ENCODE measurements around the gene ATP11A. TPM values are rescaled to one million over a fixed set of nuclear protein-coding genes. Genes with fewer than 3 reads are reported as not detected.

ATP11A gene
- total and polyA plus RNA-seq, 9 donors: 11.9 to 26.7 (median 21.3) TPM

DNA sequence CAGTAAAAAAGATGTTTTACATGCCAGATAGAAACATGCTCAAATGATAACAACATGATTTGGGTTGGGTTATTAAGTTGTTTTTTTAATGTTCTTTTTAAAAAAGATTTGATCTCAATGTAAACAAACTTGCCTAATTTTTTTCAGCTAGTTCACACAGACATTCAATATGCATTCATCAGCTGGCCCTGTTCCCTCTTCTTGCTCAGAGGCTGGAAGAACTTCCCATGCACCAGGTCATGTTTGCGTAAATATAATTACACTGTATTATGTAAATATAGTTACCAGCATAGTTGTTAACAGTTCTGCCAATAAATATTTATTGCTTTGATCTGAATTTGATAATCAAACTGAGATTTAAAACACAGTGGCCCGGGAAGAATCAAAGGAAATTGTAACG is 70.6 kb downstream of the ATP11A start:
- peaks cover 22% of the 10 kb centered on the region for H3K4me1 ChIP-seq (ENCODE audit: control insufficient read depth, insufficient read depth, low read length)
- DNase-seq: peak; percentile 64
- H3K27me3 ChIP-seq (ENCODE audit: control insufficient read depth, insufficient read depth, low read length): no peaks in the 10 kb centered on the region
- no peaks in the 10 kb centered on the region for H3K9me3 ChIP-seq (replicated peaks; ENCODE audit: control insufficient read depth, low read depth, low read length)
- no CpG with 5 or more reads among the region's 3 CpGs for WGBS (ENCODE audit: insufficient coverage)
- no peaks in the 10 kb centered on the region for H3K36me3 ChIP-seq (ENCODE audit: control insufficient read depth, insufficient read depth, low read length)
- H3K27ac ChIP-seq (ENCODE audit: low read length): no peak overlapping the region
- H3K4me3 ChIP-seq (ENCODE audit: low read length): no peak overlapping the region

DNA sequence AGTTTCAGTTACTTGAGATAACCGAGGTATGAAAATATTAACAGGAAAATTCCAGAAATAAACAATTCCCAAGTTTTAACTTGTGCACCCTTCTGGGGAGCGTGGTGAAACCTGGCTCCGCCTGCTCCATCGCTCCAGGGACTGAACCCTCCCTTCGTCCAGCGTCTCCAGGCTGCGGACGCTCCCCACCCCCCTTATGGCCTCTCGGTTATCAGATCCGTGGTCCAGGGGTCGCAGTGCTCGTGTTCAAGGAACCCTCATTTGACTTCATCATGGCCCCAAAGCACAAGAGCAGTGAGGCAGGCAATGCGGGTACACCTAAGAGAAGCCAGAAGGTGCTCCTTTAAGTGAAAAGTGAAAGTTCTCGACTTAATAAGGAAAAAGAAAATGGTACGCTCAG is 71.1 kb downstream of the ATP11A start:
- no peaks in the 10 kb centered on the region for H3K36me3 ChIP-seq (ENCODE audit: control insufficient read depth, insufficient read depth, low read length)
- H3K4me1 ChIP-seq (ENCODE audit: control insufficient read depth, insufficient read depth, low read length): peaks cover 22% of the 10 kb centered on the region
- DNase-seq: no peak
- no peaks in the 10 kb centered on the region for H3K27me3 ChIP-seq (ENCODE audit: control insufficient read depth, insufficient read depth, low read length)
- H3K27ac ChIP-seq (ENCODE audit: low read length): no peak overlapping the region
- H3K9me3 ChIP-seq (replicated peaks; ENCODE audit: control insufficient read depth, low read depth, low read length): no peaks in the 10 kb centered on the region
- no peak overlapping the region for H3K4me3 ChIP-seq (ENCODE audit: low read length)
- 71% methylated on average over 11 of the region's 15 CpGs for WGBS (ENCODE audit: insufficient coverage)

DNA sequence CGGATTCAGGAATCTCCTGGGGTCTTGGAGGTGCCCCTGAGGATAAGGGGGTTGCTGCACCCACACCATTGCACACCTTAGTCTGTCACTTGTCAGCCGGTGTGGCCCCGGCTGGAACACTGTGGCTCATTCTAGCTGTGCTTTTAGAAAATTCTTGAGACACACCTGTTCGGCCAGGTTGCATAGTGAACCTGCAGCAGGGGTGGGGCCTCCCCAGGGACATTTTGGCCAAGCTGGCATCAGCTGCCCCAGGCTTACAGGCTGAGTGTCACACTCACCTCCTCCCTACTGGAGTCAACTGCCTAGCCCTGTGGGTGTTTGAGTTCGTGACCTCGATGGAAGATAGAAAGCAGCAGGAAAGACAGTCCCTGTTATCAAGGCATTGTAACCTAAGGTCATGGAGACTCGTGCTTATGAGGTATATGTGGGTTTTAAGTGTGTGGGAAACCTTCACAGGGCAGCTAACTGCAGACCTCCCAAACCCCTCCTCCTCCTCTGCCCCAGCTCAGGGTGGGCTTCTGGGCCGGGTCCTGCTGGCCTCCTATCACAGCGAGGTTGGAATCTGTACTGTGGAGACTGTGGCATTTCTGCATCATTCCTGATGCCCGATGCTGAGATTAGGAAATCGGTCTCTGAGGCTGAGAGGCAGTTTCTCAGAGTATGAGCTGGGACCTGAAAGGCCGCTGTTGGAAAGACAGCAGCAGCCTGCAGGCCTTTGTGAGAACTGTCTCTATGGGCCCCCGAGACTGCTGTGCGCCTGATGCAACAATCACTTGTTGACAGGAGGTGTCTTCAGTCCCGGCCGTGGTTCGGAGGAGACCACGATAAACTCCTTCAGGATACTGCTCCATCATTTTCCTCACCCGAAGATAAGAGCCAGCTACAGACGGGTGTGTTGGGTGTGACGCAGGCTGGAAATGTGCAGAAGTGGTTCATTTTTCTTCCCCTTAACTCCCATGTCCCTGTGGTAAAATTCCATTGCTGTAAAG is 72.2 kb downstream of the ATP11A start:
- no peaks in the 10 kb centered on the region for H3K9me3 ChIP-seq (replicated peaks; ENCODE audit: control insufficient read depth, low read depth, low read length)
- H3K27ac ChIP-seq (ENCODE audit: low read length): no peak overlapping the region
- no peaks in the 10 kb centered on the region for H3K27me3 ChIP-seq (ENCODE audit: control insufficient read depth, insufficient read depth, low read length)
- H3K4me3 ChIP-seq (ENCODE audit: low read length): no peak overlapping the region
- 62% methylated on average over 5 of the region's 21 CpGs for WGBS (ENCODE audit: insufficient coverage)
- peak; percentile 65 for DNase-seq
- peaks cover 18% of the 10 kb centered on the region for H3K4me1 ChIP-seq (ENCODE audit: control insufficient read depth, insufficient read depth, low read length)
- H3K36me3 ChIP-seq (ENCODE audit: control insufficient read depth, insufficient read depth, low read length): no peaks in the 10 kb centered on the region

DNA sequence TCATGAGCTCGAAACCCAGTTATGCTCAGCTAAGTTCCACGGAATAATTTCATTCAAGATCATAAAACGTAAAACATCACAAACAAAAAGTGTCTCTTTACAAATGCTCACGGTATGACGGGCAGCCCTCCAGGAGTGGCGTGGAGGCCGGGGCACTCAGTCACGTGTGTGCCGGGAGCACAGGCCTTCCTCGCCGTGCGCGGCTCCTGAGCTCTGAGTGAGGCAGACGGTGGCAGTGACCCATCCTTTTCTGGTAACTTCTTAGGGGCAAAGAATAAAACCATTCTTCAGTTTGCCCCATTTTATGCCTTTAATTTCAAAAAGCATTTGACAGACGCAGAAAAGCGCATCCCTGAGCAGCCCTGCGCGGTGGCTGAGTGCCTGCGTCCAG is 72.8 kb downstream of the ATP11A start:
- Histone ChIP-seq H3K4me1 (ENCODE audit: control insufficient read depth, insufficient read depth, low read length) (peaks cover 14% of the 10 kb centered on the region), H3K27me3 (ENCODE audit: control insufficient read depth, insufficient read depth, low read length) (no peaks in the 10 kb centered on the region), H3K4me3 (ENCODE audit: low read length) (no peak overlapping the region), H3K9me3 (replicated peaks; ENCODE audit: control insufficient read depth, low read depth, low read length) (no peaks in the 10 kb centered on the region), H3K27ac (ENCODE audit: low read length) (no peak overlapping the region), H3K36me3 (ENCODE audit: control insufficient read depth, insufficient read depth, low read length) (no peaks in the 10 kb centered on the region)
- WGBS (ENCODE audit: insufficient coverage): 86% methylated on average over 18 of the region's 19 CpGs
- DNase-seq: no peak

DNA sequence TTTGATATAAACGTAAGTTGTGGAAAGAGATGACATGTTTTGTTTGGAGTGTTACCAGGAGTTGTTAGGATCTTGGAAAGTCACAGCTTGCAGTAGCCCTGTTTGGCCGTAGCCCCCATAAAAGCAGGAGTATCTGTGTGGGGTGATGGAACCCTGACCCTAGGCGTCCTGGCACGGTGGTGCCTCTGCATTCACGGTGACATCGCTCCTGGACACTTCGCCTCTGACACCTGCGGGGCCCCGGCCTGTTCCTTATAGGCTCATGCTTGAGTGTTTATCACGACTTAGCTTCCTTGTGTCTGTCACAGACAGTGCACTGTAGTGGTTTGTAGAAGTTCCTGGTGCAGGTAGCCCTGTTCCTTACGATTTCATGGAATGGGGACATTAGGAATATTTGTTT is 74.2 kb downstream of the ATP11A start:
- H3K4me1 ChIP-seq (ENCODE audit: control insufficient read depth, insufficient read depth, low read length): peaks cover 21% of the 10 kb centered on the region
- no peak overlapping the region for H3K4me3 ChIP-seq (ENCODE audit: low read length)
- H3K27me3 ChIP-seq (ENCODE audit: control insufficient read depth, insufficient read depth, low read length): no peaks in the 10 kb centered on the region
- no peaks in the 10 kb centered on the region for H3K9me3 ChIP-seq (replicated peaks; ENCODE audit: control insufficient read depth, low read depth, low read length)
- no peaks in the 10 kb centered on the region for H3K36me3 ChIP-seq (ENCODE audit: control insufficient read depth, insufficient read depth, low read length)
- no peak for DNase-seq
- WGBS (ENCODE audit: insufficient coverage): 76% methylated on average over 8 of the region's 11 CpGs
- no peak overlapping the region for H3K27ac ChIP-seq (ENCODE audit: low read length)

DNA sequence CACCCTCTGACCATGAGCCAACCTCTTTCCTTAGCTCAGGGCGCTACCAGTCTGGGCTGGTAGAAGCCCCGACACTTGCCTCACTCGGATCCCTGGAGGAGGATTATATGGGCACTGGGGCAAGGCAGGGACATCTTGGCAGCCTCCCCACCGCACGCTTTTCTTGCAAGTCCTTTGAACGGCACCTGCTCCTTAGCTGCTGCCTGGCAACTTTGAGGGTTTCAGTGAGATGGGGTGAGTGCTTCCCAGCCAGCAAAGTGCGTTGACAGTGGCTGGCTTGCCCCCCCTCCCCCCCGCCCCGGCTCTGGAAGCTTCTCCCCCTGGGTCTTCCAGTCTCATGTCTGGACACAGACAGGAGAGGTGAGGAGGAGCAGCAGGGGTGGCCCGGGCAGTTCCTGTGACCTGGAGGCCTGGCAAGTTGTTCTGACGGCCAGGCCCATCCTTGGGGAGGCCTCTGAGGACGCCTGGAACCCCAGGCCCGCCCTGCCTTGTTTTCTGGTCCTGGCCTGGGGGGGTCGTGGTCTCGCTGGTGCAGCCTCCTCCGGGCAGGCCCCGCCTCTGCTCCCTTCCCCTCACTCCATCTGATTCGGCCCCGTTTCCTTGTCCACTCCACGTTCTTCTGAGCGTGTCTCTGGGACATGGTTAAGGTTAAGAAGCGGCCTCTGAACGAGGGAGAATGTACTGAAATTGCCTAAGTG is 75.2 kb downstream of the ATP11A start:
- H3K36me3 ChIP-seq (ENCODE audit: control insufficient read depth, insufficient read depth, low read length): no peaks in the 10 kb centered on the region
- no peaks in the 10 kb centered on the region for H3K9me3 ChIP-seq (replicated peaks; ENCODE audit: control insufficient read depth, low read depth, low read length)
- H3K4me3 ChIP-seq (ENCODE audit: low read length): no peak overlapping the region
- peaks cover 31% of the 10 kb centered on the region for H3K4me1 ChIP-seq (ENCODE audit: control insufficient read depth, insufficient read depth, low read length)
- H3K27ac ChIP-seq (ENCODE audit: low read length): no peak overlapping the region
- no peaks in the 10 kb centered on the region for H3K27me3 ChIP-seq (ENCODE audit: control insufficient read depth, insufficient read depth, low read length)
- no peak for DNase-seq
- WGBS (ENCODE audit: insufficient coverage): 78% methylated on average over 15 of the region's 23 CpGs

DNA sequence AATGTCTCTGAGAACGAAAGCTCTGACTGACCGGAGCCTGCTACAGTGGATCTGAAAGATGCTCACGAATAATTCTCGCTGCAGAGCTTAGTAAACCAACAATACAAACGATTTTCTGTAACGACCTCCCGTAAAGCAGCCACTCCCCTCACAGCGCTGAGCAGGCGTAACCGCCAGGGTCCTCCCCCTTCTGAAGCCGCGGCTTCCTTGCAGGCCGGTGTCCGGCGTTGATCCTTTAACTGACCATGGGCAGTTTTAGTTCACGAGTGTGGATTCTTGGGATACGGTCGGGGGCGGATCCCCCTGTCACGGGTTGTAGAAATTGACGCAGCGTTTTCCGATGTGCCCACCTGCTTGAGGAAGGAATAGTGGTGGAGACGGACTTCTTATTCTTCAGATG is 75.9 kb downstream of the ATP11A start:
- H3K4me3 ChIP-seq (ENCODE audit: low read length): no peak overlapping the region
- no peaks in the 10 kb centered on the region for H3K9me3 ChIP-seq (replicated peaks; ENCODE audit: control insufficient read depth, low read depth, low read length)
- WGBS (ENCODE audit: insufficient coverage): 92% methylated on average over 23 of the region's 24 CpGs
- peaks cover 33% of the 10 kb centered on the region for H3K4me1 ChIP-seq (ENCODE audit: control insufficient read depth, insufficient read depth, low read length)
- H3K27me3 ChIP-seq (ENCODE audit: control insufficient read depth, insufficient read depth, low read length): no peaks in the 10 kb centered on the region
- no peaks in the 10 kb centered on the region for H3K36me3 ChIP-seq (ENCODE audit: control insufficient read depth, insufficient read depth, low read length)
- DNase-seq: no peak
- no peak overlapping the region for H3K27ac ChIP-seq (ENCODE audit: low read length)

DNA sequence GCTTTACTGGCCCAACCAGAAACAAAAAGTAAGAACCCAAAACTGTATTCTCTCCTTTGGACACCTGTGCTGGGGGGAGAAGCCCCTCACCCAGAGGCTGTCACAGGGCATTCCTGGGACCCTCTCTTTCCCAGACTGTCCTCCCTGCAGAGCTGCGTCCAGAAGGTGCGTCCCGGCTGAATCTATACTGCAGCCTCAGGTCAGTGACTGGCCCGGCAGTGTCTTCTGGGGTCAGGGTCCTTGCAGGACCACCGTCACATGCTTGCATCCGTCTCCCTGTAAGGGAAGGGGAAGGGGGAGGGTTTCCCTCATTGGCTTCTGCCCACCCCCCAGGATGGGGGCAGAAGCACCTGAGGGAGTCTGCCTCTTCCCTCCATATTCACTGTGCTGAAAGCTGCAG is 76.5 kb downstream of the ATP11A start:
- Histone ChIP-seq H3K36me3 (ENCODE audit: control insufficient read depth, insufficient read depth, low read length) (no peaks in the 10 kb centered on the region), H3K4me1 (ENCODE audit: control insufficient read depth, insufficient read depth, low read length) (peaks cover 31% of the 10 kb centered on the region), H3K4me3 (ENCODE audit: low read length) (no peak overlapping the region), H3K9me3 (replicated peaks; ENCODE audit: control insufficient read depth, low read depth, low read length) (no peaks in the 10 kb centered on the region), H3K27me3 (ENCODE audit: control insufficient read depth, insufficient read depth, low read length) (no peaks in the 10 kb centered on the region), H3K27ac (ENCODE audit: low read length) (no peak overlapping the region)
- no peak for DNase-seq
- WGBS (ENCODE audit: insufficient coverage): 93% methylated on average over 3 of the region's 6 CpGs

DNA sequence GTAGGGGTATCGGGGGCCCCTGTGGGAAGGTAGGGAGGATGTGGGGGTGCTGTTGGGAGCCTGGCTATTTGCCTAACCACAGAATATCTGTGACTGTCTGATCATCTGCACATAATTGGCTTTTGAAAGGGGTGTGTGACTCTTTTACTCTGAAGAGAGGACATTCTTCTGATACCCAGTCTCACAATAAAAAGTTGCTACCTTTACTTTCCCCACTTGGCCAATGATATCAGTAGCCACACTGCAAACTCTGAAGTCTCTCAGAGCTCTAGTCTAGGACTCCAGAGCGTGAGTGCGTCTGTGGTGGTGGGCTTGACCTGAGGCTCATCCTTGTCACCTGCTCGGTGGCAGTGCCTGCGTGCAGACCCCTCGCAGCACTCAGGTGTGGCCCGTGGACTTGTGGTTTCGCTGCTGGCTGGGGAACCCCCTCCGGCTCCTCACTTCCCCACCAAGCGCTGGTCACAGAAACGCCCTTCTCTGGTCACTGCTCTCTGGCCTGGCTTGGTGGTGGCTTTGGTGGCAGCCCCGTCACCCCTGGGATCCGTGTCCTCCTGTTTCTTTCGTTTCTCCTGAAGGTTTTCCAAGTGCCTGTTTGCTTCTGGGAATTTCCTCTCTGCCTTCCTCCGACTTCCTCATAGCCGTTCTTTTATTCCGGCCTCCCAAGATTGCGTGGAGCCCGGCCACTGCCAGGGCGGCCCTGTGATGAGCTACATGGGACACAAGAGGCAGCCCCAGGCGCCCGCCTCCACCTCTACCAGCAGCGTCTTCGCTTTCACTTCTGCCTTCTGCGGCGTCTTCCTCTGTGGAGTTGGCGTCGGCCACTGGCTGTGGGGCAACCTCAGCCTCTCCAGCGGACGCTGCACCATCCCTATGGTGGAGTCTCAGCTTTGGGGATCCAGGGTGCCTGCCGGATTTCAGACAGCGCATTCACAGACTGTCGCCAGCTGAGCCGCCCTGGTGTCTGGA is 78.0 kb downstream of the ATP11A start:
- Histone ChIP-seq H3K9me3 (replicated peaks; ENCODE audit: control insufficient read depth, low read depth, low read length) (no peaks in the 10 kb centered on the region), H3K4me3 (ENCODE audit: low read length) (no peak overlapping the region), H3K36me3 (ENCODE audit: control insufficient read depth, insufficient read depth, low read length) (no peaks in the 10 kb centered on the region), H3K27ac (ENCODE audit: low read length) (no peak overlapping the region), H3K4me1 (ENCODE audit: control insufficient read depth, insufficient read depth, low read length) (peaks cover 21% of the 10 kb centered on the region), H3K27me3 (ENCODE audit: control insufficient read depth, insufficient read depth, low read length) (no peaks in the 10 kb centered on the region)
- 78% methylated on average over 27 of the region's 34 CpGs for WGBS (ENCODE audit: insufficient coverage)
- DNase-seq: peak; percentile 56
